A673 (cell line): ENCODE data around the gene FAM118B.

Experiments
- EZH2 ChIP-seq: fragments of 200-600 bp; sonication (generic); IDR thresholded peaks from 2 replicates; pipeline ENCODE4 v1.6.1; 2017; ENCODE audit warnings: borderline replicate concordance, low read depth, mild to moderate bottlenecking, mixed read lengths, antibody characterized with exemption, low read length; ENCODE audit not compliant: poor library complexity, severe bottlenecking
- TF ChIP-seq, protein P1 (sequence below): fragments of 300-800, 200-600 bp; sonication (generic); conservative IDR thresholded peaks from 2 replicates; pipeline ENCODE4 v1.5.1; 2017; ENCODE audit warnings: low read depth, mild to moderate bottlenecking, antibody characterized with exemption, low read length, moderate library complexity, mixed read lengths

DNA sequence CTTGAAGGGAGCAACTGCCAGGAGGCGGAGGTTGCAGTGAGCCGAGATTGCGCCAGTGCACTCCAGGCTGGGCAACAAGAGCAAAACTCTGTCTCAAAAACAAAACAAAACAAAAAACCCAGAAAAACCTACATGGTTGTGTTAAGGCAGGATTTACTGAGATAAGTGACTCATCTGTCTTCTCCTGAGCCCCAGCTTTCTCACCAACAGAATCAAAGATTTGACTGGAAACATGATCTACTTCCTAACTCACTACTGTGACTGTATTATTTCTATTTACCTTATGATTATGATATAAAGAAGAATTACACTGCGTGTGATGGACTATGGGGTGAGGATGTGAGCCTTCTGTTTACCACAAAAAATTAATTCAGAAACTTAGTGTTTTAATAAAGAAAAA is 21.8 kb downstream of the FAM118B start:
- no peak for TF ChIP-seq EZH2
- TF ChIP-seq, protein P1, sequence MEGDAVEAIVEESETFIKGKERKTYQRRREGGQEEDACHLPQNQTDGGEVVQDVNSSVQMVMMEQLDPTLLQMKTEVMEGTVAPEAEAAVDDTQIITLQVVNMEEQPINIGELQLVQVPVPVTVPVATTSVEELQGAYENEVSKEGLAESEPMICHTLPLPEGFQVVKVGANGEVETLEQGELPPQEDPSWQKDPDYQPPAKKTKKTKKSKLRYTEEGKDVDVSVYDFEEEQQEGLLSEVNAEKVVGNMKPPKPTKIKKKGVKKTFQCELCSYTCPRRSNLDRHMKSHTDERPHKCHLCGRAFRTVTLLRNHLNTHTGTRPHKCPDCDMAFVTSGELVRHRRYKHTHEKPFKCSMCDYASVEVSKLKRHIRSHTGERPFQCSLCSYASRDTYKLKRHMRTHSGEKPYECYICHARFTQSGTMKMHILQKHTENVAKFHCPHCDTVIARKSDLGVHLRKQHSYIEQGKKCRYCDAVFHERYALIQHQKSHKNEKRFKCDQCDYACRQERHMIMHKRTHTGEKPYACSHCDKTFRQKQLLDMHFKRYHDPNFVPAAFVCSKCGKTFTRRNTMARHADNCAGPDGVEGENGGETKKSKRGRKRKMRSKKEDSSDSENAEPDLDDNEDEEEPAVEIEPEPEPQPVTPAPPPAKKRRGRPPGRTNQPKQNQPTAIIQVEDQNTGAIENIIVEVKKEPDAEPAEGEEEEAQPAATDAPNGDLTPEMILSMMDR = no peak
